Measurements from ENCODE around the gene RSAD2. TPM values are rescaled to one million over a fixed set of nuclear protein-coding genes. Genes with fewer than 3 reads are reported as not detected.

Gene RSAD2
- total and polyA plus RNA-seq, 9 of the 15 experiments (the other 6 are each of a cell fraction or from before 2014, with no cell fraction given), result 0.15 to 1.4 (median 0.28) TPM

DNA sequence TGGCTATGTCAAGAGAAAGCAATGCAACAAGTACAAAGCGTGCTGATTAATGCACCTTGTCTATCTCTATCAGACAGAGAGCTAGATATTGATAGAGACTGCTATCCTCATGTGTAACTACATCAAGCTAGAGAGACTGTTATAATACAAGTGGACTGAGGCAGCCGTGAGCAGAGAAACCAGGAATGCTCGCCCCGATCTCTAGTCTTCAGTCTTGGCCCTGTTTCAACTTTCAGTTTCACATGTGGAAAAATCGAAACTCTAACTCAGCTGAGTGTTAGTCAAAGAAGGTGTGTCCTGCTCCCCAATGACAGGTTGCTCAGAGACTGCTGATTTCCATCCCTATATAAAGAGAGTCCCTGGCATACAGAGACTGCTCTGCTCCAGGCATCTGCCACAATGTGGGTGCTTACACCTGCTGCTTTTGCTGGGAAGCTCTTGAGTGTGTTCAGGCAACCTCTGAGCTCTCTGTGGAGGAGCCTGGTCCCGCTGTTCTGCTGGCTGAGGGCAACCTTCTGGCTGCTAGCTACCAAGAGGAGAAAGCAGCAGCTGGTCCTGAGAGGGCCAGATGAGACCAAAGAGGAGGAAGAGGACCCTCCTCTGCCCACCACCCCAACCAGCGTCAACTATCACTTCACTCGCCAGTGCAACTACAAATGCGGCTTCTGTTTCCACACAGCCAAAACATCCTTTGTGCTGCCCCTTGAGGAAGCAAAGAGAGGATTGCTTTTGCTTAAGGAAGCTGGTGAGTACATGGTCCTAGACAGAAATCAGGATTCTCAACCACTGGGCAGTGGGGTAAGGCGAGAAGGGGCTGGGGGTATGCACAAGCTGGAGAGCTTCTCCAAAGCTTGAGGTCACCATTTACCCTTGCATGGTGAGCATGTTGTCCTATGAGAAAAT, at the start of gene RSAD2 (continued):
- TF ChIP-seq FOXK2 (conservative IDR thresholded peaks at IDR 0.05 in 1 of 2, IDR thresholded peaks at IDR 0.05 in 1 of 2; ENCODE audit: low read depth in 2 of 2), result no peak
- TF ChIP-seq JUN (IDR thresholded peaks at IDR 0.05; ENCODE audit: borderline replicate concordance, low read depth, low read length), result no peak
- TF ChIP-seq JUN (CRISPR knock-in tag; IDR thresholded peaks at IDR 0.05; ENCODE audit: borderline replicate concordance), result no peak
- TF ChIP-seq, protein P1, sequence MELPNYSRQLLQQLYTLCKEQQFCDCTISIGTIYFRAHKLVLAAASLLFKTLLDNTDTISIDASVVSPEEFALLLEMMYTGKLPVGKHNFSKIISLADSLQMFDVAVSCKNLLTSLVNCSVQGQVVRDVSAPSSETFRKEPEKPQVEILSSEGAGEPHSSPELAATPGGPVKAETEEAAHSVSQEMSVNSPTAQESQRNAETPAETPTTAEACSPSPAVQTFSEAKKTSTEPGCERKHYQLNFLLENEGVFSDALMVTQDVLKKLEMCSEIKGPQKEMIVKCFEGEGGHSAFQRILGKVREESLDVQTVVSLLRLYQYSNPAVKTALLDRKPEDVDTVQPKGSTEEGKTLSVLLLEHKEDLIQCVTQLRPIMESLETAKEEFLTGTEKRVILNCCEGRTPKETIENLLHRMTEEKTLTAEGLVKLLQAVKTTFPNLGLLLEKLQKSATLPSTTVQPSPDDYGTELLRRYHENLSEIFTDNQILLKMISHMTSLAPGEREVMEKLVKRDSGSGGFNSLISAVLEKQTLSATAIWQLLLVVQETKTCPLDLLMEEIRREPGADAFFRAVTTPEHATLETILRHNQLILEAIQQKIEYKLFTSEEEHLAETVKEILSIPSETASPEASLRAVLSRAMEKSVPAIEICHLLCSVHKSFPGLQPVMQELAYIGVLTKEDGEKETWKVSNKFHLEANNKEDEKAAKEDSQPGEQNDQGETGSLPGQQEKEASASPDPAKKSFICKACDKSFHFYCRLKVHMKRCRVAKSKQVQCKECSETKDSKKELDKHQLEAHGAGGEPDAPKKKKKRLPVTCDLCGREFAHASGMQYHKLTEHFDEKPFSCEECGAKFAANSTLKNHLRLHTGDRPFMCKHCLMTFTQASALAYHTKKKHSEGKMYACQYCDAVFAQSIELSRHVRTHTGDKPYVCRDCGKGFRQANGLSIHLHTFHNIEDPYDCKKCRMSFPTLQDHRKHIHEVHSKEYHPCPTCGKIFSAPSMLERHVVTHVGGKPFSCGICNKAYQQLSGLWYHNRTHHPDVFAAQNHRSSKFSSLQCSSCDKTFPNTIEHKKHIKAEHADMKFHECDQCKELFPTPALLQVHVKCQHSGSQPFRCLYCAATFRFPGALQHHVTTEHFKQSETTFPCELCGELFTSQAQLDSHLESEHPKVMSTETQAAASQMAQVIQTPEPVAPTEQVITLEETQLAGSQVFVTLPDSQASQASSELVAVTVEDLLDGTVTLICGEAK (IDR thresholded peaks at IDR 0.05), result 0 out of 2 replicates have a peak, but pooled peaks have one; percentile 32
- TF ChIP-seq, protein P1 (CRISPR knock-in tag; IDR thresholded peaks at IDR 0.05), result no peak
- TF ChIP-seq GABPA (tag; conservative IDR thresholded peaks at IDR 0.05; ENCODE audit: low read depth), result no peak
- TF ChIP-seq KLF6 (CRISPR knock-in tag; IDR thresholded peaks at IDR 0.05; ENCODE audit: borderline replicate concordance), result no peak
- no peak for TF ChIP-seq ILK (tag; IDR thresholded peaks at IDR 0.05; ENCODE audit: borderline replicate concordance, low read depth)
